GM12875 (cell line): ENCODE results near the gene CXCL17.
A peak's percentile ranks its signal among the peaks of the same experiment; 100 is the strongest.
"Not testable (repeated sequence)": the region's sequence is repeated elsewhere in the genome, so short reads cannot be mapped to it uniquely, and the experiment has no call there.

Source experiments
- H3K4me3 ChIP-seq: one replicate; pipeline ENCODE4 v1.5.1; 2011; ENCODE audit warnings: low read depth, low read length, control low read depth
- CTCF ChIP-seq: IDR thresholded peaks from 2 replicates; pipeline ENCODE4 v1.5.1; 2011; ENCODE audit warnings: low read depth, mild to moderate bottlenecking, control low read depth, inconsistent platforms, low read length, moderate library complexity, borderline replicate concordance; ENCODE audit not compliant: insufficient read depth

CXCL17 gene

GRCh38 chr19:42461700-42462324 is 19.1 kb upstream of the CXCL17 start:
- no peak for TF ChIP-seq CTCF

GRCh38 chr19:42461231-42461630 is 18.5 kb upstream of the CXCL17 start:
- H3K4me3 ChIP-seq, result not testable (repeated sequence)

More at GRCh38 chr19:42461700-42462324, 19.1 kb upstream of the CXCL17 start:
- no peak overlapping the region for H3K4me3 ChIP-seq

GRCh38 chr19:42459926-42460325 is 17.2 kb upstream of the CXCL17 start:
- H3K4me3 ChIP-seq, result no peak overlapping the region
- no peak for TF ChIP-seq CTCF

- H3K4me3 ChIP-seq, result no peak overlapping the region
- TF ChIP-seq CTCF, result no peak
These were observed 12.9 kb upstream of the CXCL17 start for GRCh38 chr19:42455621-42456081.

GRCh38 chr19:42455086-42455485 is 12.3 kb upstream of the CXCL17 start:
- H3K4me3 ChIP-seq, result no peak overlapping the region
- TF ChIP-seq CTCF, result no peak

- no peak for TF ChIP-seq CTCF
- no peak overlapping the region for H3K4me3 ChIP-seq
These were observed 9.8 kb upstream of the CXCL17 start for GRCh38 chr19:42452590-42452989.

- peak; percentile 66 for TF ChIP-seq CTCF
- no peak overlapping the region for H3K4me3 ChIP-seq
These were observed 7.7 kb upstream of the CXCL17 start for GRCh38 chr19:42450314-42450934.

GRCh38 chr19:42448306-42448705 is 5.6 kb upstream of the CXCL17 start:
- H3K4me3 ChIP-seq, result not testable (repeated sequence)
